ENCODE data around the gene DDIT3.

Gene DDIT3

GRCh38 chr12:57474862-57475261 lies 45.5 kb downstream of the DDIT3 start:
- Histone ChIP-seq H3K79me2 (ENCODE audit: insufficient read depth, low read length) (no peaks in the 10 kb centered on the region), H3K9ac (ENCODE audit: low read length) (no peak overlapping the region), H4K20me1 (ENCODE audit: insufficient read depth, low read length) (no peaks in the 10 kb centered on the region), H3K4me1 (ENCODE audit: insufficient read depth, low read length, severe bottlenecking) (peaks cover 39% of the 10 kb centered on the region), H3K27ac (ENCODE audit: low read depth, low read length, poor library complexity, severe bottlenecking) (no peak overlapping the region), H3K4me3 (ENCODE audit: low read depth, low read length, poor library complexity, severe bottlenecking) (no peak overlapping the region), H3K9me2 (ENCODE audit: low read depth, low read length) (no peaks in the 10 kb centered on the region), H3K4me2 (ENCODE audit: low read length) (no peak overlapping the region), H3K9me3 (ENCODE audit: low read length) (no peaks in the 10 kb centered on the region), H3K36me3 (ENCODE audit: insufficient read depth, low read length) (no peaks in the 10 kb centered on the region; the same call in 1 of the 2 replicates), H3F3A (ENCODE audit: insufficient read depth, low read length) (no peaks in the 10 kb centered on the region), H2AFZ (ENCODE audit: low read length) (no peak overlapping the region), H3K27me3 (ENCODE audit: insufficient read depth, low read length) (no peaks in the 10 kb centered on the region)
- TF ChIP-seq EZH2 (IDR thresholded peaks at IDR 0.05; ENCODE audit: borderline replicate concordance, low read length) (no peak), CTCF (IDR thresholded peaks at IDR 0.05; ENCODE audit: low read length) (no peak)

- Histone ChIP-seq H3K9ac (ENCODE audit: low read length) (no peak overlapping the region), H3K4me2 (ENCODE audit: low read length) (no peak overlapping the region), H3K4me3 (ENCODE audit: low read depth, low read length, poor library complexity, severe bottlenecking) (no peak overlapping the region), H2AFZ (ENCODE audit: low read length) (no peak overlapping the region), H3K79me2 (ENCODE audit: insufficient read depth, low read length) (no peaks in the 10 kb centered on the region), H3K36me3 (ENCODE audit: insufficient read depth, low read length) (no peaks in the 10 kb centered on the region; the same call in 1 of the 2 replicates), H3K4me1 (ENCODE audit: insufficient read depth, low read length, severe bottlenecking) (peaks cover 35% of the 10 kb centered on the region), H3K27me3 (ENCODE audit: insufficient read depth, low read length) (no peaks in the 10 kb centered on the region), H3F3A (ENCODE audit: insufficient read depth, low read length) (no peaks in the 10 kb centered on the region), H3K9me2 (ENCODE audit: low read depth, low read length) (no peaks in the 10 kb centered on the region), H3K27ac (ENCODE audit: low read depth, low read length, poor library complexity, severe bottlenecking) (no peak overlapping the region), H4K20me1 (ENCODE audit: insufficient read depth, low read length) (no peaks in the 10 kb centered on the region), H3K9me3 (ENCODE audit: low read length) (no peaks in the 10 kb centered on the region)
- no peak for TF ChIP-seq CTCF (IDR thresholded peaks at IDR 0.05; ENCODE audit: low read length)
- no peak for TF ChIP-seq EZH2 (IDR thresholded peaks at IDR 0.05; ENCODE audit: borderline replicate concordance, low read length)
Observed at GRCh38 chr12:57474430-57474829, 45.9 kb downstream of the DDIT3 start.

- Histone ChIP-seq H3K4me3 (ENCODE audit: low read depth, low read length, poor library complexity, severe bottlenecking) (no peak overlapping the region), H3K4me1 (ENCODE audit: insufficient read depth, low read length, severe bottlenecking) (peaks cover 29% of the 10 kb centered on the region), H3K79me2 (ENCODE audit: insufficient read depth, low read length) (no peaks in the 10 kb centered on the region), H3K9me2 (ENCODE audit: low read depth, low read length) (no peaks in the 10 kb centered on the region), H3K27me3 (ENCODE audit: insufficient read depth, low read length) (0 out of 2 replicates have a peak, but pooled peaks cover 3% of the 10 kb centered on the region), H3K36me3 (ENCODE audit: insufficient read depth, low read length) (no peaks in the 10 kb centered on the region; the same call in 1 of the 2 replicates), H3K9ac (ENCODE audit: low read length) (no peak overlapping the region), H2AFZ (ENCODE audit: low read length) (no peak overlapping the region), H3F3A (ENCODE audit: insufficient read depth, low read length) (no peaks in the 10 kb centered on the region), H3K4me2 (ENCODE audit: low read length) (no peak overlapping the region), H3K27ac (ENCODE audit: low read depth, low read length, poor library complexity, severe bottlenecking) (no peak overlapping the region), H3K9me3 (ENCODE audit: low read length) (no peaks in the 10 kb centered on the region), H4K20me1 (ENCODE audit: insufficient read depth, low read length) (no peaks in the 10 kb centered on the region)
- TF ChIP-seq CTCF (IDR thresholded peaks at IDR 0.05; ENCODE audit: low read length) (no peak), EZH2 (IDR thresholded peaks at IDR 0.05; ENCODE audit: borderline replicate concordance, low read length) (no peak)
Observed at GRCh38 chr12:57473886-57474285, 46.4 kb downstream of the DDIT3 start.
